COR-L47 (cell line): ENCODE data around the gene CABP4.
"Not testable (repeated sequence)": the region's sequence is repeated elsewhere in the genome, so short reads cannot be mapped to it uniquely, and the experiment has no call there.

Experiments
- DNase-seq: peaks from one replicate; lab custom pipeline; 2025; lab: John Stamatoyannopoulos, UW

The CABP4 gene

GRCh38 chr11:67482275-67482826, 27.2 kb downstream of the CABP4 start:
- no peak for DNase-seq

GRCh38 chr11:67482827-67483798, 28.0 kb downstream of the CABP4 start, which contains the start of gene AIP:
AIP (plus strand) TSS chr11:67483026; CDS start chr11:67483159, 133 bp downstream.
- peak; percentile 97 for DNase-seq

- no peak for DNase-seq
Observed at GRCh38 chr11:67483831-67484665, 28.9 kb downstream of the CABP4 start.

GRCh38 chr11:67484847-67485311, 29.7 kb downstream of the CABP4 start:
- DNase-seq = no peak

- not testable (repeated sequence) for DNase-seq
Observed at GRCh38 chr11:67485873-67486361, 30.8 kb downstream of the CABP4 start.

- DNase-seq = no peak
Observed at GRCh38 chr11:67486481-67487195, 31.5 kb downstream of the CABP4 start.

DNA sequence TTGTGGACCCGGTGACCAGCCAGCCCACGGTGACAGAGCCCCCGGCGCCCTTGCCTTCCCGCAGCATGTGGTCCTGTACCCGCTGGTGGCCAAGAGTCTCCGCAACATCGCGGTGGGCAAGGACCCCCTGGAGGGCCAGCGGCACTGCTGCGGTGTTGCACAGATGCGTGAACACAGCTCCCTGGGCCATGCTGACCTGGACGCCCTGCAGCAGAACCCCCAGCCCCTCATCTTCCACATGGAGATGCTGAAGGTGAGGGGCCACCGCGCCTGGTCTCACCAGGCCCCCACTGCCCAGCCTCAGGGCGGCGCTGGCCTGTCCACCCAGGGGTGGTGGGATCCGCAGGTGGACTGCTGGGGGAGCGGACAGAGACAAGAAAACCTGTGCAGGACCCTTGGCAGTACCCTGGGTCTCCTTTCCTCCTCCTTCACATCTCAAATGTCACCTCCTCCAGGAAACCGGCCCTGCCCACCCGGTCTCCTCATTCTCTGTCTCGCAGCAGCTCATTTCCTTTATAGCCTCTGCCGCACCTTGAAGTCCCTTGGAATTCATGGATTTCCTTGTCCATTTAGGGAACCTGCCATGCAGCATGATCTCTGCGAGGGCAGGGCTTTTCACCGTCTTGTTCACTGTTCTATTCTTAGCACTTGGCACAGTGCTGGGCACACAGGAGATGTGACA, 34.2 kb downstream of the CABP4 start:
- no peak for DNase-seq

GRCh38 chr11:67489885-67490726, 35.0 kb downstream of the CABP4 start:
- no peak for DNase-seq

- no peak for DNase-seq
Observed at GRCh38 chr11:67490727-67491065, 35.5 kb downstream of the CABP4 start.

- no peak for DNase-seq
Observed at GRCh38 chr11:67491276-67492068, 36.3 kb downstream of the CABP4 start.

DNA sequence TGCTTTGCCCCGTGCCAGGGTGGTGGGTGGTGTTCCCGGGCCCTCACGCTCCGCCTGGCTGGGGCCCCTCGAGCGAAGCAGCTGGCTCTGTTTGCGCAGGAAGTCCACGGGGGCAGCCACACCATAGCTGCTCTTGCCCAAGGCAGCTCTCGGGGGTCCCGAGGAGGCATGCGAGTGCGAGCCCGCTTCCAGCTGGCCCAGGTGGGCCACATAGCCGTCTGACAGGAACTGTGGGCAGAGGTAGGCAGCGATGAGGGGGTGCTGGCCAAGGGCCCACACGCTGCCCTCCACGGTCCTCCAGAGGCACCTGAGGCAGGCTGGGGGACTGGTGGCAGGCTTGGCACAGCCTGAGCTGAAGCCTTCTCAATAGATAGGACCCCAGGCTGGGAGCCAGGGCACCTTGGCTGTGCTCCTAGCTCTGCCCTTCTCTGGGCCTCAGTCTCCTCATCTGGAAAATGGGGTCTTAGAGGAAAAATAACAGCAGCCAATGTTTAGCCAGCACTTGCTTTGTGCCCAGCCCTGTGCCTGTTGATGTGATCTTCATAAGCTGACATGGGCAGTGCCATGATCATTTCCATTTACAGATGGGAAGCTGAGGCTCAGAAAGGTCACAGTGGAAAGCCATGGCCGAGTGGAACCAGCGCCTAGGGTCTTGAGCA, 37.0 kb downstream of the CABP4 start:
- DNase-seq = no peak

GRCh38 chr11:67492801-67493547, 37.8 kb downstream of the CABP4 start:
- no peak for DNase-seq

DNA sequence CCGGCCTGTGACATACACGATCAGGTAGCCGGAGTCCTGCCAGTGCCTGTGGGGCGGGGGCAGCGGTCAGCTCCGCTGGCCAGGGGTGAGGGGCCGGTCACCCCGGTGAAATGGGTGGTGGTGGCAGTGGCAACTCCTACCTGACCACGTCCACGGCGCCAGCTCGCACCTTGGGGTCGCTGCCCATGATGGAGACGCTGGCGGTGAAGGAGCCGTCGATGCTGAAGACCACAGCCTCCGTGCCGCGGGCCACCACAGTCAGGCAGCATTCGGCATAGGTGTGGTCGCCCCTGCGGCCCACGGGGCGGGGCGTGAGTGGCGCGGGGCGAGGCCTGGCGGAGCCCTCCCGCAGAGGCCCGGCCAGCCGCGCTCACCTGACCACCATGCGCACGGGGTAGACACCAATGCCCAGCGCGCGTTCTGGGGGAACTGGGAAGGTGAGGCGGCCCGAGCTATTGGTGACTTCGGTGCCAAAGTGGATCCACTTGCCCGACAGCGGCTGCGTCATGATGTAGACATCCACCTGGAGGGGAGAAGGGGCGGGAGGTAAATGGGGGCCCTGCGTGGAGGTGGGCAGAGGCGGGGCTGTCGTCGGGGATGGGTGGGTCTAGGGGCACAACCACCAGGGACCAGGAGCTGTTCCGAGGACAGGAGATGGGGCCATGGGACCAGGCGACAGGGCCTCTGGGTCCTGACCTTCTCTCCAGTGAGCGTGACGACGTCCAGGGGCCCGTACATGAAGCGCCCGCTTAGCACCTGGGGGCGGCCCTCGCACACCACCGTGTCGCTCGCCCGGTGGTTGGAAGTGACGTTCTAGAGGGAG, 38.6 kb downstream of the CABP4 start:
- no peak for DNase-seq

GRCh38 chr11:67494371-67495233, 39.4 kb downstream of the CABP4 start:
- DNase-seq = no peak

GRCh38 chr11:67495234-67496005, 40.3 kb downstream of the CABP4 start:
- DNase-seq = no peak
